Stimulated activated CD4-positive, alpha-beta T cell treated with anti-CD3 and anti-CD28 coated beads, TNF-alpha, amount 100 ng/mL, for 4 hours (primary cell): ENCODE data around the gene ADAM23.

Experiments used
- DNase-seq, 3 experiments: peaks; one replicate each; pipeline ENCODE4 v3.0.0-alpha.2; 2020; ENCODE audit warnings: low read depth in 3 of 3

Gene ADAM23

GRCh38 chr2:206565666-206566065 lies 122.3 kb downstream of the ADAM23 start:
- DNase-seq = no peak

- no peak for DNase-seq
Observed at GRCh38 chr2:206569470-206569869, 126.1 kb downstream of the ADAM23 start.

- no peak for DNase-seq
Observed at GRCh38 chr2:206570199-206570598, 126.9 kb downstream of the ADAM23 start.

GRCh38 chr2:206572725-206573124 lies 129.4 kb downstream of the ADAM23 start:
- no peak for DNase-seq

GRCh38 chr2:206573793-206574192 lies 130.5 kb downstream of the ADAM23 start:
- no peak for DNase-seq

GRCh38 chr2:206584323-206585116 lies 141.2 kb downstream of the ADAM23 start:
- no peak for DNase-seq

- no peak for DNase-seq
Observed at GRCh38 chr2:206585335-206585734, 142.0 kb downstream of the ADAM23 start.

GRCh38 chr2:206586609-206587008 lies 143.3 kb downstream of the ADAM23 start:
- DNase-seq = no peak

- DNase-seq = no peak
Observed at GRCh38 chr2:206597717-206598218, 154.4 kb downstream of the ADAM23 start.

GRCh38 chr2:206603243-206603642 lies 159.9 kb downstream of the ADAM23 start:
- DNase-seq = no peak

- DNase-seq = no peak
Observed at GRCh38 chr2:206610451-206610850, 167.1 kb downstream of the ADAM23 start.

- DNase-seq = no peak
Observed at GRCh38 chr2:206611191-206611590, 167.9 kb downstream of the ADAM23 start.

- DNase-seq = no peak
Observed at GRCh38 chr2:206611736-206612135, 168.4 kb downstream of the ADAM23 start.

GRCh38 chr2:206614811-206615210 lies 171.5 kb downstream of the ADAM23 start:
- DNase-seq = no peak

GRCh38 chr2:206615417-206616089 lies 172.2 kb downstream of the ADAM23 start:
- no peak for DNase-seq

- DNase-seq = no peak
Observed at GRCh38 chr2:206616151-206616550, 172.8 kb downstream of the ADAM23 start.

- no peak for DNase-seq
Observed at GRCh38 chr2:206619011-206619410, 175.7 kb downstream of the ADAM23 start.

- DNase-seq = no peak
Observed at GRCh38 chr2:206626108-206626507, 182.8 kb downstream of the ADAM23 start.

GRCh38 chr2:206627632-206628031 lies 184.3 kb downstream of the ADAM23 start:
- no peak for DNase-seq

- no peak for DNase-seq
Observed at GRCh38 chr2:206631340-206631739, 188.0 kb downstream of the ADAM23 start.

GRCh38 chr2:206635015-206635414 lies 191.7 kb downstream of the ADAM23 start:
- DNase-seq = no peak

- no peak for DNase-seq
Observed at GRCh38 chr2:206639636-206640035, 196.3 kb downstream of the ADAM23 start.

GRCh38 chr2:206641226-206641625 lies 197.9 kb downstream of the ADAM23 start:
- no peak for DNase-seq
